Measurements from ENCODE around the gene ALOX12B.

DNA sequence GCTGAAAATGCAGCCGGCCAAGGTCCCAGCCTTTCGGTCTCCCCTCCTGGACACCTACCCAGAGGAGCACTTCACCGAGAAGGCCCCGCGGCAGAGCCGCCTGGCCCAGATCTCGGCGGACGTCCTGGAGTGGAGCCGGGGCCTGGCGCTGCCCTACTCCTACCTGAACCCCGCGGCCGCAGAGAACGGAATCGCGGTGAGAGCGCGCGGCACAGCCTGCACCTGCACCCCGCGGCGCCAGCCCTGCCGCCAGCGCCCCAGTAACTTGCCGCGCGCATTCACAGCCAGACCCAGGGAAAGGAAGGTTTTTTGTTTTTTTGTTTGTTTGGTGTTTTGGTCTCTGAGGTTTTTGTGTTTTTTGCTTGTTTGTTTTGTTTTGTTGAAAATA lies 15.2 kb downstream of the ALOX12B start:
- TF ChIP-seq, protein P1, sequence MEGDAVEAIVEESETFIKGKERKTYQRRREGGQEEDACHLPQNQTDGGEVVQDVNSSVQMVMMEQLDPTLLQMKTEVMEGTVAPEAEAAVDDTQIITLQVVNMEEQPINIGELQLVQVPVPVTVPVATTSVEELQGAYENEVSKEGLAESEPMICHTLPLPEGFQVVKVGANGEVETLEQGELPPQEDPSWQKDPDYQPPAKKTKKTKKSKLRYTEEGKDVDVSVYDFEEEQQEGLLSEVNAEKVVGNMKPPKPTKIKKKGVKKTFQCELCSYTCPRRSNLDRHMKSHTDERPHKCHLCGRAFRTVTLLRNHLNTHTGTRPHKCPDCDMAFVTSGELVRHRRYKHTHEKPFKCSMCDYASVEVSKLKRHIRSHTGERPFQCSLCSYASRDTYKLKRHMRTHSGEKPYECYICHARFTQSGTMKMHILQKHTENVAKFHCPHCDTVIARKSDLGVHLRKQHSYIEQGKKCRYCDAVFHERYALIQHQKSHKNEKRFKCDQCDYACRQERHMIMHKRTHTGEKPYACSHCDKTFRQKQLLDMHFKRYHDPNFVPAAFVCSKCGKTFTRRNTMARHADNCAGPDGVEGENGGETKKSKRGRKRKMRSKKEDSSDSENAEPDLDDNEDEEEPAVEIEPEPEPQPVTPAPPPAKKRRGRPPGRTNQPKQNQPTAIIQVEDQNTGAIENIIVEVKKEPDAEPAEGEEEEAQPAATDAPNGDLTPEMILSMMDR (IDR thresholded peaks at IDR 0.05) = no peak
- TF ChIP-seq EP300 (IDR thresholded peaks at IDR 0.05) = no peak

Measured in tibial nerve (tissue), 4 donors.